ENCODE data around the gene PLA2G6.

- TF ChIP-seq CTCF (IDR thresholded peaks at IDR 0.05), result no peak
- TF ChIP-seq POLR2A (IDR thresholded peaks at IDR 0.05), result no peak
Measured at GRCh38 chr22:38171927-38172831, 9.5 kb downstream of the PLA2G6 start.
